GM18868 (cell line): ENCODE data around the gene KRT75.

ENCODE experiments used
- ATAC-seq: cut with Tn5 transposase; IDR thresholded peaks from one replicate; pipeline ENCODE4 v1.9.1; 2021; ENCODE audit warnings: mild to moderate bottlenecking, moderate library complexity; ENCODE audit not compliant: unreplicated experiment

KRT75 gene

GRCh38 chr12:52440821-52441319 is 6.7 kb upstream of the KRT75 start:
- no peak for ATAC-seq

GRCh38 chr12:52439845-52440244 is 5.7 kb upstream of the KRT75 start:
- ATAC-seq: no peak

- no peak for ATAC-seq
Measured at GRCh38 chr12:52439420-52439819, 5.2 kb upstream of the KRT75 start.

GRCh38 chr12:52438305-52439301 is 4.4 kb upstream of the KRT75 start:
- ATAC-seq: no peak

- ATAC-seq: no peak
Measured at GRCh38 chr12:52437508-52437907, 3.3 kb upstream of the KRT75 start.

- no peak for ATAC-seq
Measured at GRCh38 chr12:52436828-52437474, 2.8 kb upstream of the KRT75 start.

- ATAC-seq: no peak
Measured at GRCh38 chr12:52436000-52436827, 2.0 kb upstream of the KRT75 start.

GRCh38 chr12:52435659-52435999 is 1.5 kb upstream of the KRT75 start:
- ATAC-seq: no peak

GRCh38 chr12:52434760-52435530 is 774 bp upstream of the KRT75 start:
- ATAC-seq: no peak

- no peak for ATAC-seq
Measured at GRCh38 chr12:52433501-52434080, 580 bp downstream of the KRT75 start.

- ATAC-seq: no peak
Measured at GRCh38 chr12:52432559-52433207, 1.5 kb downstream of the KRT75 start.

GRCh38 chr12:52428121-52428520 is 6.0 kb downstream of the KRT75 start:
- ATAC-seq: no peak

- ATAC-seq: no peak
Measured at GRCh38 chr12:52427083-52427482, 7.1 kb downstream of the KRT75 start.

GRCh38 chr12:52426034-52426433 is 8.1 kb downstream of the KRT75 start:
- ATAC-seq: no peak

- no peak for ATAC-seq
Measured at GRCh38 chr12:52425466-52425865, 8.7 kb downstream of the KRT75 start.

- no peak for ATAC-seq
Measured at GRCh38 chr12:52423661-52424500, 10.3 kb downstream of the KRT75 start.

GRCh38 chr12:52423035-52423434 is 11.1 kb downstream of the KRT75 start:
- no peak for ATAC-seq

- ATAC-seq: no peak
Measured at GRCh38 chr12:52419656-52420055, 14.5 kb downstream of the KRT75 start.
